ENCODE results near the gene PLXNA1. TPM values are rescaled to one million over a fixed set of nuclear protein-coding genes. Genes with fewer than 3 reads are reported as not detected.

Gene PLXNA1
- total RNA-seq, 1 donor from 2014 or later: 55.2 TPM

GRCh38 chr3:126962756-126963155 lies 20.2 kb upstream of the PLXNA1 start:
- H3K27ac Mint-ChIP-seq: no peak overlapping the region
- H3K27me3 Mint-ChIP-seq: peaks cover 6% of the 10 kb centered on the region
- ATAC-seq (ENCODE audit: low read depth) (no peak), DNase-seq (no peak)
- H3K36me3 Mint-ChIP-seq (ENCODE audit: low read depth): no peaks in the 10 kb centered on the region
- TF ChIP-seq CTCF (IDR thresholded peaks at IDR 0.05): no peak
- H3K4me1 Mint-ChIP-seq: peaks cover 16% of the 10 kb centered on the region
- intact Hi-C loops (cut with micrococcal nuclease): no loop called here
- ChIA-PET CTCF (interaction anchor here (1.1 kb wide), 1 partner anchor 10 kb away, joined by 3 read pairs; no protein-coding TSS in a partner anchor), POLR2A (interaction anchor here (0.9 to 2.8 kb wide), 3 partner anchors 8 to 51 kb away, joined by 3 to 20 read pairs (median 6); no protein-coding TSS in a partner anchor)
- no peaks in the 10 kb centered on the region for H3K9me3 Mint-ChIP-seq
- no peak overlapping the region for H3K4me3 Mint-ChIP-seq

- DNase-seq (no peak), ATAC-seq (ENCODE audit: low read depth) (no peak)
- no peak overlapping the region for H3K27ac Mint-ChIP-seq
- peaks cover 12% of the 10 kb centered on the region for H3K27me3 Mint-ChIP-seq
- no peak overlapping the region for H3K4me3 Mint-ChIP-seq
- no peak for TF ChIP-seq CTCF (IDR thresholded peaks at IDR 0.05)
- ChIA-PET CTCF (interaction anchor here (1.1 kb wide), 1 partner anchor 9 kb away, joined by 3 read pairs; no protein-coding TSS in a partner anchor), POLR2A (interaction anchor here (0.8 to 2.8 kb wide), 2 partner anchors 7 to 50 kb away, joined by 4 to 20 read pairs; no protein-coding TSS in a partner anchor)
- H3K4me1 Mint-ChIP-seq: peaks cover 18% of the 10 kb centered on the region
- no peaks in the 10 kb centered on the region for H3K9me3 Mint-ChIP-seq
- intact Hi-C loops (cut with micrococcal nuclease): no loop called here
- H3K36me3 Mint-ChIP-seq (ENCODE audit: low read depth): no peaks in the 10 kb centered on the region
Observed at GRCh38 chr3:126963261-126964190, 19.4 kb upstream of the PLXNA1 start.

- CTCF ChIA-PET: no interaction called here
- no peak for TF ChIP-seq CTCF (IDR thresholded peaks at IDR 0.05)
- Mint-ChIP-seq H3K4me1 (peaks cover 20% of the 10 kb centered on the region), H3K9me3 (no peaks in the 10 kb centered on the region), H3K27ac (no peak overlapping the region), H3K4me3 (no peak overlapping the region), H3K36me3 (ENCODE audit: low read depth) (no peaks in the 10 kb centered on the region), H3K27me3 (peaks cover 15% of the 10 kb centered on the region)
- POLR2A ChIA-PET: no interaction called here
- DNase-seq (no peak), ATAC-seq (ENCODE audit: low read depth) (no peak)
- intact Hi-C loops (cut with micrococcal nuclease): no loop called here
Observed at GRCh38 chr3:126964261-126964660, 18.7 kb upstream of the PLXNA1 start.

- ChIA-PET CTCF (no interaction called here), POLR2A (no interaction called here)
- intact Hi-C loops (cut with micrococcal nuclease): no loop called here
- no peaks in the 10 kb centered on the region for H3K36me3 Mint-ChIP-seq (ENCODE audit: low read depth)
- DNase-seq (no peak), ATAC-seq (ENCODE audit: low read depth) (no peak)
- H3K4me1 Mint-ChIP-seq: peaks cover 21% of the 10 kb centered on the region
- no peak overlapping the region for H3K27ac Mint-ChIP-seq
- no peak overlapping the region for H3K4me3 Mint-ChIP-seq
- no peaks in the 10 kb centered on the region for H3K9me3 Mint-ChIP-seq
- H3K27me3 Mint-ChIP-seq: peaks cover 16% of the 10 kb centered on the region
- TF ChIP-seq CTCF (IDR thresholded peaks at IDR 0.05): no peak
Observed at GRCh38 chr3:126964950-126965349, 18.0 kb upstream of the PLXNA1 start.

GRCh38 chr3:126965526-126966080 lies 17.3 kb upstream of the PLXNA1 start:
- POLR2A ChIA-PET: no interaction called here
- H3K27ac Mint-ChIP-seq: no peak overlapping the region
- peaks cover 16% of the 10 kb centered on the region for H3K4me1 Mint-ChIP-seq
- intact Hi-C loops (cut with micrococcal nuclease): no loop called here
- peaks cover 16% of the 10 kb centered on the region for H3K27me3 Mint-ChIP-seq
- TF ChIP-seq CTCF (IDR thresholded peaks at IDR 0.05): no peak
- no peaks in the 10 kb centered on the region for H3K9me3 Mint-ChIP-seq
- no peak overlapping the region for H3K4me3 Mint-ChIP-seq
- no peak for ATAC-seq (ENCODE audit: low read depth)
- H3K36me3 Mint-ChIP-seq (ENCODE audit: low read depth): no peaks in the 10 kb centered on the region
- CTCF ChIA-PET: no interaction called here
- DNase-seq: no peak
